ENCODE data around the gene NOS2.
"Not testable (repeated sequence)": the region's sequence is repeated elsewhere in the genome, so short reads cannot be mapped to it uniquely, and the experiment has no call there.

Gene NOS2

GRCh38 chr17:27824745-27825144 is 24.4 kb upstream of the NOS2 start:
- no peaks in the 10 kb centered on the region for H3K36me3 ChIP-seq (ENCODE audit: insufficient read depth, low read length)

GRCh38 chr17:27824176-27824715 is 23.9 kb upstream of the NOS2 start:
- H3K4me2 ChIP-seq (ENCODE audit: low read length) = no peak overlapping the region
- H3K9ac ChIP-seq (ENCODE audit: low read length) = no peak overlapping the region
- H2AFZ ChIP-seq (ENCODE audit: low read length) = no peak overlapping the region
- no peaks in the 10 kb centered on the region for H3K4me1 ChIP-seq (ENCODE audit: insufficient read depth, low read length, severe bottlenecking)
- no peaks in the 10 kb centered on the region for H3K36me3 ChIP-seq (ENCODE audit: insufficient read depth, low read length)
- no peak overlapping the region for H3K4me3 ChIP-seq (ENCODE audit: low read depth, low read length, poor library complexity, severe bottlenecking)
- no peak overlapping the region for H3K27ac ChIP-seq (ENCODE audit: low read depth, low read length, poor library complexity, severe bottlenecking)
- TF ChIP-seq EZH2 (IDR thresholded peaks at IDR 0.05; ENCODE audit: borderline replicate concordance, low read length) = no peak
- no peak for TF ChIP-seq CTCF (IDR thresholded peaks at IDR 0.05; ENCODE audit: low read length)
- no peaks in the 10 kb centered on the region; the same call in 1 of the 2 replicates for H3K27me3 ChIP-seq (ENCODE audit: insufficient read depth, low read length)
- H3K9me2 ChIP-seq (ENCODE audit: low read depth, low read length) = no peaks in the 10 kb centered on the region
- H3F3A ChIP-seq (ENCODE audit: insufficient read depth, low read length) = no peaks in the 10 kb centered on the region
- no peaks in the 10 kb centered on the region for H3K79me2 ChIP-seq (ENCODE audit: insufficient read depth, low read length)
- no peaks in the 10 kb centered on the region for H3K9me3 ChIP-seq (ENCODE audit: low read length)
- no peaks in the 10 kb centered on the region for H4K20me1 ChIP-seq (ENCODE audit: insufficient read depth, low read length)

More at GRCh38 chr17:27824745-27825144, 24.4 kb upstream of the NOS2 start:
- Histone ChIP-seq H3K79me2 (ENCODE audit: insufficient read depth, low read length) (no peaks in the 10 kb centered on the region), H3K9me3 (ENCODE audit: low read length) (no peaks in the 10 kb centered on the region), H3K27ac (ENCODE audit: low read depth, low read length, poor library complexity, severe bottlenecking) (no peak overlapping the region), H3K4me2 (ENCODE audit: low read length) (no peak overlapping the region), H3K9me2 (ENCODE audit: low read depth, low read length) (no peaks in the 10 kb centered on the region), H3K27me3 (ENCODE audit: insufficient read depth, low read length) (no peaks in the 10 kb centered on the region; the same call in 1 of the 2 replicates), H4K20me1 (ENCODE audit: insufficient read depth, low read length) (no peaks in the 10 kb centered on the region), H3K4me3 (ENCODE audit: low read depth, low read length, poor library complexity, severe bottlenecking) (no peak overlapping the region), H3K9ac (ENCODE audit: low read length) (no peak overlapping the region), H2AFZ (ENCODE audit: low read length) (no peak overlapping the region), H3F3A (ENCODE audit: insufficient read depth, low read length) (no peaks in the 10 kb centered on the region), H3K4me1 (ENCODE audit: insufficient read depth, low read length, severe bottlenecking) (no peaks in the 10 kb centered on the region)
- no peak for TF ChIP-seq EZH2 (IDR thresholded peaks at IDR 0.05; ENCODE audit: borderline replicate concordance, low read length)
- no peak for TF ChIP-seq CTCF (IDR thresholded peaks at IDR 0.05; ENCODE audit: low read length)

GRCh38 chr17:27822108-27822507 is 21.8 kb upstream of the NOS2 start:
- H3K27ac ChIP-seq (ENCODE audit: low read depth, low read length, poor library complexity, severe bottlenecking); H4K20me1 ChIP-seq (ENCODE audit: insufficient read depth, low read length); H3K4me2 ChIP-seq (ENCODE audit: low read length); H2AFZ ChIP-seq (ENCODE audit: low read length); H3K27me3 ChIP-seq (ENCODE audit: insufficient read depth, low read length); H3K9ac ChIP-seq (ENCODE audit: low read length); H3K36me3 ChIP-seq (ENCODE audit: insufficient read depth, low read length); H3F3A ChIP-seq (ENCODE audit: insufficient read depth, low read length); H3K4me1 ChIP-seq (ENCODE audit: insufficient read depth, low read length, severe bottlenecking); H3K79me2 ChIP-seq (ENCODE audit: insufficient read depth, low read length); H3K9me3 ChIP-seq (ENCODE audit: low read length); H3K4me3 ChIP-seq (ENCODE audit: low read depth, low read length, poor library complexity, severe bottlenecking); H3K9me2 ChIP-seq (ENCODE audit: low read depth, low read length): not testable (repeated sequence)

- H3F3A ChIP-seq (ENCODE audit: insufficient read depth, low read length) = no peaks in the 10 kb centered on the region
- H3K79me2 ChIP-seq (ENCODE audit: insufficient read depth, low read length) = no peaks in the 10 kb centered on the region
- H3K4me2 ChIP-seq (ENCODE audit: low read length) = no peak overlapping the region
- no peaks in the 10 kb centered on the region for H3K9me3 ChIP-seq (ENCODE audit: low read length)
- H3K9me2 ChIP-seq (ENCODE audit: low read depth, low read length) = no peaks in the 10 kb centered on the region
- no peak overlapping the region for H3K9ac ChIP-seq (ENCODE audit: low read length)
- no peaks in the 10 kb centered on the region for H3K36me3 ChIP-seq (ENCODE audit: insufficient read depth, low read length)
- no peak overlapping the region for H3K4me3 ChIP-seq (ENCODE audit: low read depth, low read length, poor library complexity, severe bottlenecking)
- H2AFZ ChIP-seq (ENCODE audit: low read length) = no peak overlapping the region
- TF ChIP-seq CTCF (IDR thresholded peaks at IDR 0.05; ENCODE audit: low read length) = no peak
- no peak for TF ChIP-seq EZH2 (IDR thresholded peaks at IDR 0.05; ENCODE audit: borderline replicate concordance, low read length)
- no peaks in the 10 kb centered on the region for H3K4me1 ChIP-seq (ENCODE audit: insufficient read depth, low read length, severe bottlenecking)
- H3K27me3 ChIP-seq (ENCODE audit: insufficient read depth, low read length) = no peaks in the 10 kb centered on the region; the same call in 1 of the 2 replicates
- no peaks in the 10 kb centered on the region for H4K20me1 ChIP-seq (ENCODE audit: insufficient read depth, low read length)
- no peak overlapping the region for H3K27ac ChIP-seq (ENCODE audit: low read depth, low read length, poor library complexity, severe bottlenecking)
Measured at GRCh38 chr17:27821318-27821717, 21.0 kb upstream of the NOS2 start.
